RWPE2 (cell line): Measurements from ENCODE around the gene TBC1D4.

Experiments used
- ATAC-seq: fragments of 200-7000 bp; cut with Tn5 transposase; 3 replicates; pipeline ENCODE4 v1.9.1; 2021; ENCODE audit warnings: low read depth
- DNase-seq: peaks from one replicate; pipeline ENCODE4 v3.0.0-alpha.2; 2020; ENCODE audit warnings: low spot score
- H3K27ac ChIP-seq: fragments of 450-650 bp; 2 replicates; pipeline ENCODE4 v1.5.1; 2017; ENCODE audit warnings: mild to moderate bottlenecking; ENCODE audit not compliant: poor library complexity, severe bottlenecking
- H3K27me3 ChIP-seq: fragments of 250-450 bp; sonication (Bioruptor Pico); 2 replicates; pipeline ENCODE4 v1.5.1; 2021; ENCODE audit warnings: mild to moderate bottlenecking, moderate library complexity; ENCODE audit not compliant: insufficient read depth, poor library complexity, severe bottlenecking
- H3K36me3 ChIP-seq: fragments of 250-450 bp; sonication (Bioruptor Pico); 2 replicates; pipeline ENCODE4 v1.5.1; 2020; ENCODE audit warnings: low read depth, mild to moderate bottlenecking, moderate library complexity
- H3K4me1 ChIP-seq: fragments of 250-450 bp; sonication (Bioruptor Pico); 2 replicates; pipeline ENCODE4 v1.5.1; 2021; ENCODE audit warnings: mild to moderate bottlenecking, moderate library complexity; ENCODE audit not compliant: insufficient read depth, poor library complexity, severe bottlenecking
- H3K4me3 ChIP-seq: fragments of 250-450 bp; sonication (Bioruptor Pico); 2 replicates; pipeline ENCODE4 v1.5.1; 2021; ENCODE audit warnings: mild to moderate bottlenecking, moderate library complexity; ENCODE audit not compliant: severe bottlenecking
- H3K9me3 ChIP-seq: fragments of 250-450 bp; sonication (Bioruptor Pico); 2 replicates; pipeline ENCODE4 v1.5.1; 2021; ENCODE audit warnings: mild to moderate bottlenecking, moderate library complexity; ENCODE audit not compliant: severe bottlenecking
- CTCF ChIP-seq: fragments of 450-650 bp; IDR thresholded peaks from one replicate; pipeline ENCODE4 v1.5.1; 2017; ENCODE audit warnings: mild to moderate bottlenecking, moderate library complexity; ENCODE audit not compliant: poor library complexity, severe bottlenecking

TBC1D4 gene

GRCh38 chr13:75333103-75333502 lies 148.9 kb downstream of the TBC1D4 start:
- Histone ChIP-seq H3K4me1 (peaks cover 8% of the 10 kb centered on the region), H3K27ac (no peak overlapping the region), H3K36me3 (no peaks in the 10 kb centered on the region), H3K4me3 (no peak overlapping the region), H3K27me3 (no peaks in the 10 kb centered on the region), H3K9me3 (no peaks in the 10 kb centered on the region)
- no peak for DNase-seq
- TF ChIP-seq CTCF, result no peak
- no peak for ATAC-seq

- H3K4me1 ChIP-seq, result peaks cover 8% of the 10 kb centered on the region
- no peak for TF ChIP-seq CTCF
- no peak overlapping the region for H3K4me3 ChIP-seq
- no peak overlapping the region for H3K27ac ChIP-seq
- DNase-seq (no peak), ATAC-seq (no peak)
- H3K9me3 ChIP-seq, result no peaks in the 10 kb centered on the region
- H3K27me3 ChIP-seq, result no peaks in the 10 kb centered on the region
- H3K36me3 ChIP-seq, result no peaks in the 10 kb centered on the region
Observed at GRCh38 chr13:75331792-75332349, 150.1 kb downstream of the TBC1D4 start.

- no peaks in the 10 kb centered on the region for H3K27me3 ChIP-seq
- TF ChIP-seq CTCF, result no peak
- H3K4me1 ChIP-seq, result peaks cover 8% of the 10 kb centered on the region
- no peak overlapping the region for H3K4me3 ChIP-seq
- H3K9me3 ChIP-seq, result no peaks in the 10 kb centered on the region
- H3K36me3 ChIP-seq, result no peaks in the 10 kb centered on the region
- H3K27ac ChIP-seq, result no peak overlapping the region
- ATAC-seq (no peak), DNase-seq (no peak)
Observed at GRCh38 chr13:75330770-75331169, 151.2 kb downstream of the TBC1D4 start.

GRCh38 chr13:75329723-75330122 lies 152.2 kb downstream of the TBC1D4 start:
- DNase-seq (no peak), ATAC-seq (no peak)
- no peak for TF ChIP-seq CTCF
- Histone ChIP-seq H3K9me3 (no peaks in the 10 kb centered on the region), H3K4me1 (peaks cover 8% of the 10 kb centered on the region), H3K27ac (no peak overlapping the region), H3K36me3 (no peaks in the 10 kb centered on the region), H3K27me3 (no peaks in the 10 kb centered on the region), H3K4me3 (no peak overlapping the region)

GRCh38 chr13:75329097-75329496 lies 152.9 kb downstream of the TBC1D4 start:
- ATAC-seq (no peak), DNase-seq (no peak)
- no peak overlapping the region for H3K4me3 ChIP-seq
- no peaks in the 10 kb centered on the region for H3K9me3 ChIP-seq
- no peak overlapping the region for H3K27ac ChIP-seq
- H3K4me1 ChIP-seq, result peaks cover 8% of the 10 kb centered on the region
- no peaks in the 10 kb centered on the region for H3K27me3 ChIP-seq
- H3K36me3 ChIP-seq, result no peaks in the 10 kb centered on the region
- no peak for TF ChIP-seq CTCF
